Liver (tissue), 3 donors: ENCODE results near the gene RNU1-4.
"Not testable (repeated sequence)": the region's sequence is repeated elsewhere in the genome, so short reads cannot be mapped to it uniquely, and the experiment has no call there.

Source experiments
- ATF3 ChIP-seq: IDR thresholded peaks from 2 replicates; pipeline ENCODE4 v1.6.1; 2016; ENCODE audit warnings: antibody characterized with exemption
- CTCF ChIP-seq: fragments of 150-350 bp; IDR thresholded peaks from 2 replicates; pipeline ENCODE4 v1.5.1; 2017; ENCODE audit warnings: improper control_type of control experiment, low read depth, low read length; ENCODE audit not compliant: missing input control
- FOXA1 ChIP-seq: IDR thresholded peaks from 2 replicates; pipeline ENCODE4 v1.6.1; 2016; ENCODE audit warnings: antibody characterized with exemption
- GABPA ChIP-seq, 2 donors: IDR thresholded peaks in 1 of 2; conservative IDR thresholded peaks in 1 of 2; 2 replicates each; pipeline ENCODE4 v1.6.1; 2016; ENCODE audit warnings: antibody characterized with exemption in 2 of 2, mild to moderate bottlenecking in 1 of 2, moderate library complexity in 1 of 2
- HNF4G ChIP-seq: IDR thresholded peaks from 2 replicates; pipeline ENCODE4 v1.6.1; 2016; ENCODE audit warnings: antibody characterized with exemption
- JUND ChIP-seq, 2 donors: IDR thresholded peaks; 2 replicates each; pipeline ENCODE4 v1.6.1; 2016; ENCODE audit warnings: antibody characterized with exemption in 2 of 2
- MAX ChIP-seq: IDR thresholded peaks from 2 replicates; pipeline ENCODE4 v1.6.1; 2016; ENCODE audit warnings: antibody characterized with exemption
- NR2F2 ChIP-seq: IDR thresholded peaks from 2 replicates; pipeline ENCODE4 v1.6.1; 2016; ENCODE audit warnings: antibody characterized with exemption
- RAD21 ChIP-seq, 2 donors: IDR thresholded peaks; 2 replicates each; pipeline ENCODE4 v1.6.1; 2016; ENCODE audit warnings: antibody characterized with exemption in 2 of 2, mild to moderate bottlenecking in 2 of 2
- REST ChIP-seq: IDR thresholded peaks from 2 replicates; pipeline ENCODE4 v1.6.1; 2016; ENCODE audit warnings: antibody characterized with exemption, mild to moderate bottlenecking
- SP1 ChIP-seq: IDR thresholded peaks from 2 replicates; pipeline ENCODE4 v1.6.1; 2018; ENCODE audit warnings: antibody characterized with exemption, mild to moderate bottlenecking
- TAF1 ChIP-seq: conservative IDR thresholded peaks from 2 replicates; pipeline ENCODE4 v1.6.1; 2016; ENCODE audit warnings: antibody characterized with exemption, mild to moderate bottlenecking
- YY1 ChIP-seq: IDR thresholded peaks from 2 replicates; pipeline ENCODE4 v1.6.1; 2016; ENCODE audit warnings: antibody characterized with exemption, mild to moderate bottlenecking
- ZBTB33 ChIP-seq: IDR thresholded peaks from 2 replicates; pipeline ENCODE4 v1.6.1; 2016; ENCODE audit warnings: antibody characterized with exemption
- donor health status: healthy.
- donor health status: healthy.

- not testable (repeated sequence) for TF ChIP-seq CTCF; ATF3; JUND (IDR thresholded peaks at IDR 0.05); RAD21 (IDR thresholded peaks at IDR 0.05); REST; TAF1; NR2F2; HNF4G; MAX; SP1; GABPA (IDR thresholded peaks at IDR 0.05 in 1 of 2, conservative IDR thresholded peaks at IDR 0.05 in 1 of 2); YY1; ZBTB33; FOXA1
Measured at GRCh38 chr1:16692717-16693448, 47.4 kb upstream of the RNU1-4 start.
